Erythroblast (primary cell): ENCODE results near the gene CPSF3.

Experiments
- GATA1 ChIP-seq: IDR thresholded peaks from 2 replicates; pipeline ENCODE4 v1.6.1; 2011; ENCODE audit warnings: low read depth, mild to moderate bottlenecking, control low read depth, low read length, moderate library complexity
- POLR2A ChIP-seq: IDR thresholded peaks from 2 replicates; pipeline ENCODE4 v1.6.1; 2011; ENCODE audit warnings: mild to moderate bottlenecking, low read length

- TF ChIP-seq POLR2A (no peak), GATA1 (no peak)
Measured at GRCh38 chr2:9377461-9378097, 45.9 kb upstream of the CPSF3 start.
